GM12873 (cell line): ENCODE data around the gene PATJ.

ENCODE experiments used
- CTCF ChIP-seq: IDR thresholded peaks from 2 replicates; pipeline ENCODE4 v1.5.1; 2012; ENCODE audit warnings: low read depth, mild to moderate bottlenecking, moderate library complexity, low read length, control low read depth; ENCODE audit not compliant: insufficient read depth; ENCODE audit errors: missing control alignments

Gene PATJ

GRCh38 chr1:61967750-61968149 lies 225.5 kb downstream of the PATJ start:
- no peak for TF ChIP-seq CTCF

DNA sequence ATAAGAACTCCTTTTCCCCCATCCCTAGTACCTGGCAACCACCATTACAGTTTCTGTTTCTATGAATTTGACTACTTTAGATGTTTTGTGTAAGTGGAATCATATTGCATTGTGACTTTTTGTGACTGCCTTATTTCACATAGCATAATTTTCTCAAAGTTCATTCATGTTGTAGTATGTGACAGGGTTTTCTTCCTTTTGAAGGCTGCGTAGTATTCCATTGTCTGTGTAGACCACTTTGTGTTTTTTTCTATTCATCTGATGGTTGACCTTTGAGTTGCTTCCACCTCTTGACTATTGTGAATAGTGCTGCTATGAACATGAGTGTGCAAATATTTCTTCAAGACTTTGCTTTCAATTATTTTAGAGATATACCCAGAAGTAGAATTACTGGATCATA lies 226.6 kb downstream of the PATJ start:
- no peak for TF ChIP-seq CTCF

DNA sequence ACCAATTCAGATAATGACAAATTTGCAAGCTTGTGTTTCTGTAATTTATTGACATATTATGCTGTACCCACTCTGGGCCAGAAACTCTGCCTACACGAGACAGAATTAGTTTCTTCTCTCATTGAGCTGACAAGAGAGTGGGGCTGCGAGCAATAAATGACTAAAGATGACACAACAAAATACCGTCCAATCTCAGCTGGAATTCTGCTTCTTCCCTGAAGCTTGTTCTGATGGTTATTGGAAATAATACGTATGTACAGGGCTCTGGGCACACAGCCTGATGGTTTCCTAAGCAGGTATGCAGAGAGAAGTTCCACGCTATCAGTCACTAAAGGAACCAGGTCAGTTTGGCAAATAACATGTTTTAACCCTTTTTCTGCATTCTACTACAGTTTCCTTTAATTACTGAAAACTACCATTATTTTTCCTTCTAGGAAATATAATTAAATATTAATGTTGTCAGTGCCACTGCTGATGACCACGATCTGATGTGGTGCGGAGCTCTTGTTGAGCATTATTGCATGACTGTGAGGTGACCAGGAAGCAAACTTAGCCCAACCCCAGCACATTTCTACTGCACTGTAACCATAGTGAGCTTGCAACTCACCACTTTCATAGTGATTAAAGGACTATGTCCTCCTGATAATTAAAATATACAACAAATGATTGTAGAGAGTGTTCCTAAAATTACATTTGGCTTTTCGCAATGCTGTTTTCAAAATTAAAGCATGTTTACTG lies 231.0 kb downstream of the PATJ start:
- no peak for TF ChIP-seq CTCF

GRCh38 chr1:61975638-61976037 lies 233.4 kb downstream of the PATJ start:
- no peak for TF ChIP-seq CTCF

DNA sequence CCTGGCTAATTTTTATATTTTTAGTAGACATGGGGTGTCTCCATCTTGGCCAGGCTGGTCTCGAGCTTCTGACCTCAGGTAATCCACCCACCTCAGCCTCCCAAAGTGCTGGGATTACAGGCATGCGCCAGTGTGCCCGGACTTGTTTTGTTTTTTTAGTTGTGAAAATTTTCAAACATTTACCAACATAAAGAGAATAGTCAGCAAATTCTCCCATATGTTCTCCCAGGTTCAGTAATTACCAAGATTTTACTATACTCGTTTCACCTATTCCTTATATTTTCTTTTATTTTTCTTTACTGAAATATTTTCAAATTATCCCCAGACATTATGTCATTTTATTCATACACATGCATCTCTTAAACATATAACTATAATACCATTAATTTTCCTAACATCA lies 234.3 kb downstream of the PATJ start:
- TF ChIP-seq CTCF = no peak

- TF ChIP-seq CTCF = no peak
These were observed 236.5 kb downstream of the PATJ start for GRCh38 chr1:61978796-61979195.

GRCh38 chr1:61979729-61980128 lies 237.4 kb downstream of the PATJ start:
- TF ChIP-seq CTCF = no peak
